Brain microvascular endothelial cell (primary cell): ENCODE measurements around the gene TAF3.

Experiments
- DNase-seq: peaks from one replicate; pipeline ENCODE4 v3.0.0-alpha.2; 2020
- H3K27ac ChIP-seq: fragments of 250-450 bp; sonication (Bioruptor Pico); 2 replicates; pipeline ENCODE4 v1.5.1; 2020; ENCODE audit warnings: mild to moderate bottlenecking, moderate library complexity
- H3K27me3 ChIP-seq: fragments of 250-450 bp; sonication (Bioruptor Pico); replicated peaks from 2 replicates; pipeline ENCODE4 v1.5.1; 2020; ENCODE audit warnings: mild to moderate bottlenecking
- H3K36me3 ChIP-seq: fragments of 250-450 bp; sonication (Bioruptor Pico); replicated peaks from 2 replicates; pipeline ENCODE4 v1.5.1; 2020; ENCODE audit warnings: mild to moderate bottlenecking
- H3K4me3 ChIP-seq: 2 replicates; pipeline ENCODE4 v1.5.1; 2011; ENCODE audit warnings: low read depth, mild to moderate bottlenecking, control low read depth, low read length, moderate library complexity
- in situ Hi-C: cut with HindIII; loops from 2 replicates; pipeline ENCODE4 v1.10.0; 2017; ENCODE audit warnings: low sequenced_read_pairs, low pct_ligation_motif_present
- TF ChIP-seq, protein P1 (sequence below): IDR thresholded peaks from 2 replicates; pipeline ENCODE4 v1.5.1; 2011; ENCODE audit warnings: low read depth, mild to moderate bottlenecking, moderate library complexity, low read length, control low read depth, inconsistent platforms; ENCODE audit errors: missing control alignments

TAF3 gene

DNA sequence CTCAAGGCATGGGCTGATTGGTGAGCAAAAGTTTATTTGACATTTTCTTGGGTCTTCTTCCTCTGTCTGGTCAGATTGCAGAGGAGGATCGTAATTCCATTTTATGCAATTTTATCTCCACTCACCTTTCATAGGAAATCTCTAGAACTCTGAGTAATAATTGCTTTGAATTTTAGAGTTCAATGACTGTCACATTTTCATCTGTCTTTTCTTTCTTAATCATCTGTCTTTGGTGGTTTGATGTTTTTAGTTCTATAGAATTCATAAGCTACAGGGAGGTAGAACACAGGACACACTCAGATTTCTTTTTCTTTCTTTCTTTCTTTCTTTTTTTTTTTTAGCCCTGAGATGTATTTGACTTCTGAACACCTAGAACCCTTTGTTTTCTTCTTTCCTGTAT, 247.8 kb downstream of the TAF3 start:
- no peak for DNase-seq

More for the DNA sequence above, 247.8 kb downstream of the TAF3 start:
- Histone ChIP-seq H3K4me3 (no peak overlapping the region), H3K27me3 (peaks cover 25% of the 10 kb centered on the region), H3K36me3 (no peaks in the 10 kb centered on the region), H3K27ac (no peak overlapping the region)
- TF ChIP-seq, protein P1, sequence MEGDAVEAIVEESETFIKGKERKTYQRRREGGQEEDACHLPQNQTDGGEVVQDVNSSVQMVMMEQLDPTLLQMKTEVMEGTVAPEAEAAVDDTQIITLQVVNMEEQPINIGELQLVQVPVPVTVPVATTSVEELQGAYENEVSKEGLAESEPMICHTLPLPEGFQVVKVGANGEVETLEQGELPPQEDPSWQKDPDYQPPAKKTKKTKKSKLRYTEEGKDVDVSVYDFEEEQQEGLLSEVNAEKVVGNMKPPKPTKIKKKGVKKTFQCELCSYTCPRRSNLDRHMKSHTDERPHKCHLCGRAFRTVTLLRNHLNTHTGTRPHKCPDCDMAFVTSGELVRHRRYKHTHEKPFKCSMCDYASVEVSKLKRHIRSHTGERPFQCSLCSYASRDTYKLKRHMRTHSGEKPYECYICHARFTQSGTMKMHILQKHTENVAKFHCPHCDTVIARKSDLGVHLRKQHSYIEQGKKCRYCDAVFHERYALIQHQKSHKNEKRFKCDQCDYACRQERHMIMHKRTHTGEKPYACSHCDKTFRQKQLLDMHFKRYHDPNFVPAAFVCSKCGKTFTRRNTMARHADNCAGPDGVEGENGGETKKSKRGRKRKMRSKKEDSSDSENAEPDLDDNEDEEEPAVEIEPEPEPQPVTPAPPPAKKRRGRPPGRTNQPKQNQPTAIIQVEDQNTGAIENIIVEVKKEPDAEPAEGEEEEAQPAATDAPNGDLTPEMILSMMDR = no peak
- in situ Hi-C loops = no loop called here
